Neural cell (in vitro differentiated cells): Measurements from ENCODE around the gene MPO. TPM values are rescaled to one million over a fixed set of nuclear protein-coding genes. Genes with fewer than 3 reads are reported as not detected.
A peak's percentile ranks its signal among the peaks of the same experiment; 100 is the strongest.

Source experiments
- H2AFZ ChIP-seq: fragments of 200-600, 300-800 bp; sonication (generic), shearing (Covaris generic); 2 replicates; pipeline ENCODE4 v1.6.0; 2014; ENCODE audit warnings: low read depth, mild to moderate bottlenecking, antibody characterized with exemption, low read length, moderate library complexity
- H3F3A ChIP-seq: fragments of 200-600 bp; shearing (Covaris generic); 2 replicates; pipeline ENCODE4 v1.6.1; 2016; ENCODE audit warnings: mild to moderate bottlenecking, moderate library complexity, mixed read lengths, antibody characterized with exemption, low read length; ENCODE audit not compliant: insufficient read depth, poor library complexity, severe bottlenecking
- H3K27ac ChIP-seq: fragments of 200-600, 300-800 bp; sonication (generic), shearing (Covaris generic); 2 replicates; pipeline ENCODE4 v1.5.1; 2014; ENCODE audit warnings: mild to moderate bottlenecking, low read length, moderate library complexity
- H3K27me3 ChIP-seq: fragments of 300-800, 200-600 bp; sonication (generic), shearing (Covaris generic); 2 replicates; pipeline ENCODE4 v1.6.0; 2014; ENCODE audit warnings: mild to moderate bottlenecking, low read depth, low read length, moderate library complexity; ENCODE audit not compliant: insufficient read depth
- H3K36me3 ChIP-seq: fragments of 300-800, 200-600 bp; sonication (generic), shearing (Covaris generic); 2 replicates; pipeline ENCODE4 v1.5.1; 2014; ENCODE audit warnings: mild to moderate bottlenecking, antibody characterized with exemption, low read length, moderate library complexity; ENCODE audit not compliant: insufficient read depth
- H3K4me2 ChIP-seq: fragments of 300-800, 200-600 bp; sonication (generic), shearing (Covaris generic); 2 replicates; pipeline ENCODE4 v1.6.0; 2014; ENCODE audit warnings: mild to moderate bottlenecking, low read length
- H3K4me3 ChIP-seq: fragments of 300-800, 200-600 bp; sonication (generic), shearing (Covaris generic); 2 replicates; pipeline ENCODE4 v1.5.1; 2014; ENCODE audit warnings: mild to moderate bottlenecking, low read length, moderate library complexity
- H3K79me2 ChIP-seq: fragments of 200-600 bp; shearing (Covaris generic); replicated peaks from 2 replicates; pipeline ENCODE4 v1.6.0; 2014; ENCODE audit warnings: mild to moderate bottlenecking, low read length, moderate library complexity; ENCODE audit not compliant: insufficient read depth
- H3K9ac ChIP-seq: fragments of 300-800, 200-600 bp; sonication (generic), shearing (Covaris generic); 2 replicates; pipeline ENCODE4 v1.6.1; 2016; ENCODE audit warnings: mild to moderate bottlenecking, low read length, mixed read lengths
- H3K9me2 ChIP-seq: fragments of 200-600 bp; shearing (Covaris generic); 2 replicates; pipeline ENCODE4 v1.6.1; 2016; ENCODE audit warnings: mild to moderate bottlenecking, low read length, mixed read lengths; ENCODE audit not compliant: insufficient read depth
- H3K9me3 ChIP-seq: fragments of 200-600, 300-800 bp; sonication (generic), shearing (Covaris generic); 2 replicates; pipeline ENCODE4 v1.6.1; 2016; ENCODE audit warnings: mild to moderate bottlenecking, mixed run types, low read length, moderate library complexity, mixed read lengths
- H4K20me1 ChIP-seq: fragments of 200-600 bp; shearing (Covaris generic); 2 replicates; pipeline ENCODE4 v1.6.1; 2016; ENCODE audit warnings: mild to moderate bottlenecking, mixed run types; ENCODE audit not compliant: insufficient read depth
- EP300 ChIP-seq: fragments of 450-650 bp; conservative IDR thresholded peaks from 2 replicates; pipeline ENCODE4 v1.6.1; 2014; ENCODE audit warnings: antibody characterized with exemption, mild to moderate bottlenecking, moderate library complexity; ENCODE audit not compliant: poor library complexity, severe bottlenecking
- EZH2 ChIP-seq: fragments of 200-600, 300-800 bp; shearing (Covaris generic), sonication (generic); IDR thresholded peaks from 2 replicates; pipeline ENCODE4 v1.6.1; 2014; ENCODE audit warnings: antibody characterized with exemption, low read length, borderline replicate concordance, mild to moderate bottlenecking; ENCODE audit not compliant: insufficient read depth, poor library complexity, severe bottlenecking
- MXI1 ChIP-seq: fragments of 450-650 bp; conservative IDR thresholded peaks from 2 replicates; pipeline ENCODE4 v1.6.1; 2014; ENCODE audit warnings: antibody characterized with exemption, mild to moderate bottlenecking; ENCODE audit not compliant: poor library complexity, severe bottlenecking
- POLR2AphosphoS5 ChIP-seq: IDR thresholded peaks from 2 replicates; pipeline ENCODE4 v1.6.1; 2012
- RAD21 ChIP-seq: fragments of 450-650 bp; conservative IDR thresholded peaks from 2 replicates; pipeline ENCODE4 v1.6.1; 2014; ENCODE audit warnings: antibody characterized with exemption, mild to moderate bottlenecking, moderate library complexity
- SMC3 ChIP-seq: fragments of 450-650 bp; conservative IDR thresholded peaks from 2 replicates; pipeline ENCODE4 v1.6.1; 2014; ENCODE audit warnings: antibody characterized with exemption, mild to moderate bottlenecking, moderate library complexity; ENCODE audit not compliant: poor library complexity
- TAF1 ChIP-seq: IDR thresholded peaks from 2 replicates; pipeline ENCODE4 v1.6.1; 2012; ENCODE audit warnings: low read depth
- polyA plus RNA-seq: library from polyadenylated mRNA; depleted of rRNA; stranded (reverse); fragments of >200 nt; gene quantifications from 2 replicates; pipeline ENCODE4 v1.2.3, GENCODE V29; 2014
- TF ChIP-seq, protein P1 (sequence below): fragments of 450-650 bp; IDR thresholded peaks from 2 replicates; pipeline ENCODE4 v1.5.1; 2014; ENCODE audit warnings: antibody characterized with exemption, mild to moderate bottlenecking, moderate library complexity; ENCODE audit not compliant: poor library complexity, severe bottlenecking
- TF ChIP-seq, protein P2 (sequence below): IDR thresholded peaks from 2 replicates; pipeline ENCODE4 v1.6.1; 2012; ENCODE audit warnings: borderline replicate concordance

MPO gene
- polyA plus RNA-seq, 1 donor from 2014 or later = not detected

DNA sequence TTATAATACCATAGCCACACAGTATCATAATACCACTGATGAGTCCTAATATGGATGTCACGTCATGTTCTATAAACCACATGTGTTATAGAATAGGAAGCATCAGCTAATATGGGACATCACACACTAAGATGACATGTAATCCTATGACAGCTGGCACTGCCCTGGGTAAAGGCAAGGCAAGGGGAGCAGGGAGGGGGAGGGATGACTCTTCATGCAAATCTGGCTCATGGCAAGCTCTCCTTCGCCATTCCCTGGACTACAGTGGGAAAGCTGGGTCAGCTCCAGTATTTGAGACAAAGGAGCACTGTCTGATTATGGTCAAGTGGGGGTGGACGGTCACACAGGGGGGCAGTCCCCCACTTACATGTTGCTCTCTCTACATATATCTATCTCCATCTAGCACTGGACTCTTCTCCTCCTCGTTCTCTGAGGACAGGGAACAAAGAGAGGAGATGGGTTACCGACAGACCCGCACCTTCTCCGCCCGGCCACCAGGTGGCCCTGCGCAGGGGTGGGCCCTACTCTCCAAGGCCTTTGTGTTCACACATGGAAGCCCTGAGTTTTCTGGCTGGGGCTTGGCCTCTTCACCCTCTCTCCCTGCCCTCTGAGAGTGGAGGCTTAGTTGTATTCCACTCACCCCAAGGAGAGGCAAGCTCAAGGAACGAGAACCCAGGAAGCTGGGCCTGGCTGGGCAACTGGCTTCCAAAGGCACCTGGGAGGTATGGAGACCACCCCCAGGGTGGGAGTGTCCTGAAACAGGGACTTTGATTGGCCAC, 23.4 kb upstream of the MPO start:
- H3K9me3 ChIP-seq = no peaks in the 10 kb centered on the region
- H3K9me2 ChIP-seq = no peaks in the 10 kb centered on the region
- H3K4me2 ChIP-seq = no peak overlapping the region
- H3K9ac ChIP-seq = no peak overlapping the region
- H2AFZ ChIP-seq = no peak overlapping the region
- H4K20me1 ChIP-seq = no peaks in the 10 kb centered on the region
- no peaks in the 10 kb centered on the region for H3F3A ChIP-seq
- no peaks in the 10 kb centered on the region for H3K36me3 ChIP-seq
- TF ChIP-seq, protein P1, sequence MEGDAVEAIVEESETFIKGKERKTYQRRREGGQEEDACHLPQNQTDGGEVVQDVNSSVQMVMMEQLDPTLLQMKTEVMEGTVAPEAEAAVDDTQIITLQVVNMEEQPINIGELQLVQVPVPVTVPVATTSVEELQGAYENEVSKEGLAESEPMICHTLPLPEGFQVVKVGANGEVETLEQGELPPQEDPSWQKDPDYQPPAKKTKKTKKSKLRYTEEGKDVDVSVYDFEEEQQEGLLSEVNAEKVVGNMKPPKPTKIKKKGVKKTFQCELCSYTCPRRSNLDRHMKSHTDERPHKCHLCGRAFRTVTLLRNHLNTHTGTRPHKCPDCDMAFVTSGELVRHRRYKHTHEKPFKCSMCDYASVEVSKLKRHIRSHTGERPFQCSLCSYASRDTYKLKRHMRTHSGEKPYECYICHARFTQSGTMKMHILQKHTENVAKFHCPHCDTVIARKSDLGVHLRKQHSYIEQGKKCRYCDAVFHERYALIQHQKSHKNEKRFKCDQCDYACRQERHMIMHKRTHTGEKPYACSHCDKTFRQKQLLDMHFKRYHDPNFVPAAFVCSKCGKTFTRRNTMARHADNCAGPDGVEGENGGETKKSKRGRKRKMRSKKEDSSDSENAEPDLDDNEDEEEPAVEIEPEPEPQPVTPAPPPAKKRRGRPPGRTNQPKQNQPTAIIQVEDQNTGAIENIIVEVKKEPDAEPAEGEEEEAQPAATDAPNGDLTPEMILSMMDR = peak; percentile 40
- TF ChIP-seq, protein P2, sequence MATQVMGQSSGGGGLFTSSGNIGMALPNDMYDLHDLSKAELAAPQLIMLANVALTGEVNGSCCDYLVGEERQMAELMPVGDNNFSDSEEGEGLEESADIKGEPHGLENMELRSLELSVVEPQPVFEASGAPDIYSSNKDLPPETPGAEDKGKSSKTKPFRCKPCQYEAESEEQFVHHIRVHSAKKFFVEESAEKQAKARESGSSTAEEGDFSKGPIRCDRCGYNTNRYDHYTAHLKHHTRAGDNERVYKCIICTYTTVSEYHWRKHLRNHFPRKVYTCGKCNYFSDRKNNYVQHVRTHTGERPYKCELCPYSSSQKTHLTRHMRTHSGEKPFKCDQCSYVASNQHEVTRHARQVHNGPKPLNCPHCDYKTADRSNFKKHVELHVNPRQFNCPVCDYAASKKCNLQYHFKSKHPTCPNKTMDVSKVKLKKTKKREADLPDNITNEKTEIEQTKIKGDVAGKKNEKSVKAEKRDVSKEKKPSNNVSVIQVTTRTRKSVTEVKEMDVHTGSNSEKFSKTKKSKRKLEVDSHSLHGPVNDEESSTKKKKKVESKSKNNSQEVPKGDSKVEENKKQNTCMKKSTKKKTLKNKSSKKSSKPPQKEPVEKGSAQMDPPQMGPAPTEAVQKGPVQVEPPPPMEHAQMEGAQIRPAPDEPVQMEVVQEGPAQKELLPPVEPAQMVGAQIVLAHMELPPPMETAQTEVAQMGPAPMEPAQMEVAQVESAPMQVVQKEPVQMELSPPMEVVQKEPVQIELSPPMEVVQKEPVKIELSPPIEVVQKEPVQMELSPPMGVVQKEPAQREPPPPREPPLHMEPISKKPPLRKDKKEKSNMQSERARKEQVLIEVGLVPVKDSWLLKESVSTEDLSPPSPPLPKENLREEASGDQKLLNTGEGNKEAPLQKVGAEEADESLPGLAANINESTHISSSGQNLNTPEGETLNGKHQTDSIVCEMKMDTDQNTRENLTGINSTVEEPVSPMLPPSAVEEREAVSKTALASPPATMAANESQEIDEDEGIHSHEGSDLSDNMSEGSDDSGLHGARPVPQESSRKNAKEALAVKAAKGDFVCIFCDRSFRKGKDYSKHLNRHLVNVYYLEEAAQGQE = no peak
- no peak overlapping the region for H3K27ac ChIP-seq
- H3K79me2 ChIP-seq = no peaks in the 10 kb centered on the region
- H3K27me3 ChIP-seq = no peaks in the 10 kb centered on the region
- H3K4me3 ChIP-seq = no peak overlapping the region

DNA sequence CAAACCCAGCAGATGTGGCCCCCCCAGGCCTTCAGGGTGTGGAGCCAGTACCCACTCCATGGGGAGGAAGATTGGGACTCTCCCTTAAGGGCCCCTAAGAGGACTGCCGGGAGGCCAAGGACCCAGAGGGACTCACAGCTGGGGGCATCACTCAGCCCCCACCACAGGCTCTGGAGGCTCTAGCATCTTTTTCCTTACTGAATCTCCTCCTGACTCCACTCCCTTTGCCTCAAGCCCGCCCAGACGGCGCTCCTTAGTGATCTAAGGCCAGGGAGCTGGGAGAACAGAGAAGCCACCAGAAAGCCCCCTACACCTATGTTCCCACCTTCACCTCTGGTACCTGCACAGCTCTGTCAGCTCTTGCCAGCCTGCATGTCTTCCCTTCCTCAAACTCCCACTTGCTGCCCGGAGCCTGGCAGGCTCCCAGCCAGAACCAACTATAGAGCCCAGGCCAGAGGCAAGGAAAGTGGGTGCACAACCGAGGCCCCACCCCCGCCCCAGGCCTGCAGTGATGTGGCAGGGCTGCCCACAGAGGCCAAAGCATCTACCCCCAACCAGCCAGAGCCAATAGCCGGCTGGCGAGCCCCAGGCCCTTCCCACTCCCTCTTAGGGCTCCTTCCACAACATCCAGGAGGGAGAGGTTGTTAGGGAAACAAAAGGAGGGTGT, 22.3 kb upstream of the MPO start:
- Histone ChIP-seq H3K9ac (no peak overlapping the region), H3K79me2 (no peaks in the 10 kb centered on the region), H2AFZ (no peak overlapping the region), H3F3A (no peaks in the 10 kb centered on the region), H4K20me1 (no peaks in the 10 kb centered on the region), H3K27me3 (no peaks in the 10 kb centered on the region), H3K36me3 (no peaks in the 10 kb centered on the region), H3K9me3 (no peaks in the 10 kb centered on the region), H3K27ac (no peak overlapping the region), H3K4me2 (no peak overlapping the region), H3K4me3 (no peak overlapping the region), H3K9me2 (no peaks in the 10 kb centered on the region)
- no peak for TF ChIP-seq RAD21
- TF ChIP-seq MXI1 = no peak
- no peak for TF ChIP-seq TAF1
- no peak for TF ChIP-seq SMC3
- no peak for TF ChIP-seq EP300
- TF ChIP-seq EZH2 = no peak
- TF ChIP-seq, protein P2 = no peak
- no peak for TF ChIP-seq POLR2AphosphoS5
- TF ChIP-seq, protein P1 = no peak
